GM18520 (cell line): Measurements from ENCODE around the gene GRIN2A.

Source experiments
- ATAC-seq: cut with Tn5 transposase; IDR thresholded peaks from one replicate; pipeline ENCODE4 v1.9.1; 2021; ENCODE audit not compliant: unreplicated experiment

Gene GRIN2A

DNA sequence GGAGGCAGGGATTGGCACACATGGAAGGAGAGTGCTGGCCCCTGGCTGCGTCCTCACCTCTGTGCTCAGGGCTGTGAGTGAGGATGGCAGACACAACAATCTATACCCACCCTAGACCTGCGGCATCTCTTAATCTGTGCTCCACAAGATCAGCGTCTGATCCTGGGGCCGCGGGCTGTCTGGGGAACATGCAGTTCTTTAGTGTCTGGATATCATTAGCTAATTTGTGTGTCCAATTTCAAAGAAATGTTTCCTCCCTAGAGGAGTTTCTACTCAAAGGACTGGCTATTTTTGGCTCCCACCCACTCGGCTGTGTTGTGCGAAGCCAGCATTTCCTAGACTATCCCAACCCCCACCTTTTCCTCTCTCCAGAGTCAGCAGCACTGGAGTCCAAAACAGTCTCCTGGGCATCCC, 93.8 kb downstream of the GRIN2A start:
- ATAC-seq: no peak

- ATAC-seq: no peak
Measured at GRCh38 chr16:10087151-10087550, 95.1 kb downstream of the GRIN2A start.

DNA sequence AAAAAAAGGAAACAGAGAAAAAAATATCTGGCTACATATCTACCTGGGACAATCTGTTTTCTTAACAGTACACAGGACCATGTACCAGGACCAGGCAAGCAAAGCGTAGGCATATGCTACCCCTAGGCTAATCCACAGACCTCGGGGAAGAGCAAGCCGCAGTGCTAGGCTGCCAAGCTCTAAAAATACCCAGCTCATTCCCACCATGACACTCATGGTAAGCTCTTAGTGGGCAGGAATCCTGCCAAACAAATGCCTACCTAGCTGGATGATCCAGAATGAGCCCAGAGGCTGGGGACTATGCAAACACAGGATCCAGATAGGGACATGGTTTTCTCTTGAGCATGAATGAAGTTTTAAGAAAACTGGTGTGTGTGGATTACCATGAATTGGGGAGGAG, 95.6 kb downstream of the GRIN2A start:
- ATAC-seq: no peak

- ATAC-seq: no peak
Measured at GRCh38 chr16:10085078-10085798, 97.0 kb downstream of the GRIN2A start.

- ATAC-seq: no peak
Measured at GRCh38 chr16:10083301-10083700, 98.9 kb downstream of the GRIN2A start.

- ATAC-seq: no peak
Measured at GRCh38 chr16:10081201-10081940, 100.9 kb downstream of the GRIN2A start.

GRCh38 chr16:10080051-10080772, 102.0 kb downstream of the GRIN2A start:
- no peak for ATAC-seq

DNA sequence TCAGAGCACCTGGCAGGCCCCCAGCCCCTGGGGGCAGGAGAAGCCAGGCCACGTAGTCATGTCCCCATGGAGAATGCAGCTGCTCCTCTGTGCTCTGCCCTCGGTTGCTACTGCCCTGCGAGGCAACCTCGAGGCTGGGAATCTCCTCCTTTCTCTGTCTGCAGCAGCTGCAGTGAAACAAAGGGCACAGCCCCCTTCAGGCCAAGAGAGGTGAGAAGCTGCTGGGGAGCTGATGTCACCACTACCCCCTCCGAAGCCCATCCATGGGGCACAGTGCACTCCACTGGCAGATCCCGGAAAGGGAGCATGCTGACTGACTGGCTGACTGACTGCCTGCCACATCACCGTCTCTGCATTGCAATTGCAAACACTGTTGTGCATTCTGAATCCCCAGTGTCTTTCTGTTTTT, 103.7 kb downstream of the GRIN2A start:
- no peak for ATAC-seq

DNA sequence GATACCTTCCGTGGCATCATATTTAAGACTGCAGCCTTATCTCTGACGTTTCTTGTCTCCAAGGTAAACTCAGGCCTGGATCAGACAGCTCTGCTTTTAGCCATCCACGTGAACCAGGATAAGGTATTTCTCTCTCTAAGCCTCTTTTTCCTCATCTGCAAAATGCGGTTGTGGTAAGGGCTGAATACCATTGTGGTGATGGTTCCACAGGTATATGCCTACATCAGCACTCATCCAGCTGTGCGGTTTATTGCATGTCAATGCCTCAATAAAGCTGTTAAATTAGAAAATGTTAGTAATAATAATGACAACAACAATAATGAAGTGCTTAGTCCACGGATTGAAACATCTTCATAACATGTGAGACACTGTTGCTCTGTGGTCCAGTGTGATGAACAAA, 104.4 kb downstream of the GRIN2A start:
- no peak for ATAC-seq

DNA sequence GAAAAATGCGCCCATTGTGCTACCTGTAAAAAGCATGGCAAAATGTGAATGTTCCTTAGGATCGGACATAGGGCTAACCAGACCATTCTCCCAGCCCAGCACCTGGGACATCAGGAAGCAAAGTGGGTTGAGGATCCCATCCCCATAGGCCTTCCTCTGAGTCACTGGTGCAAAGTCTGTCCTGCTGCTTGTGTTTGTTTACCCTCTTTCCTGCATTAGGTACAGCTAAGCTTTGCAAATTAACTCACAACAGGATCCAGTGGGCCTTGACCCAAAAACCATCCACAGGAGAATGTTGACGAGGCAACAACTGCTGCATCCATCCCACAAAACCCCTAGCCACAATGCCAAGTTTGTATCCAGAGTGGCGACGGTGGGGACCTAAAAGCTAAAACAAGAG, 106.2 kb downstream of the GRIN2A start:
- ATAC-seq: no peak

- ATAC-seq: no peak
Measured at GRCh38 chr16:10070591-10070990, 111.6 kb downstream of the GRIN2A start.

DNA sequence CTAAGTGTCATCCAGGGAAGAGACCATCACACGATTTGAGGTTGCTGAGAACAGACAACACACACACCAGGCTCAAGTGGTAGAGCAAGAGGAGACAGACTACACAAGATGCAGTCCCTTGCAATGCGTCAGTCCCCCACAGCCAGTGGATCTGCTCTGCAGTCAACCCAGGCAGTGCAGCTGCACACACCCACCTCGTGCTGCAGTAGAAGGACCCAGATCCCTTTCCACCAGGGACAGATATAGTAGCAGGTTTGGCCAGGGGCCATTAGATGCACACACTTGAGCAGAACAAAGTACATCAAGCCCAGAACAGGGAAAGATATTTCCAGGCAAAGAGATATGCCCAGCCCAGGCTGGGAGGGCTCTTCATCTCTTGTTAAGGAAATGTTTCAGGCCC, 112.9 kb downstream of the GRIN2A start:
- ATAC-seq: no peak

DNA sequence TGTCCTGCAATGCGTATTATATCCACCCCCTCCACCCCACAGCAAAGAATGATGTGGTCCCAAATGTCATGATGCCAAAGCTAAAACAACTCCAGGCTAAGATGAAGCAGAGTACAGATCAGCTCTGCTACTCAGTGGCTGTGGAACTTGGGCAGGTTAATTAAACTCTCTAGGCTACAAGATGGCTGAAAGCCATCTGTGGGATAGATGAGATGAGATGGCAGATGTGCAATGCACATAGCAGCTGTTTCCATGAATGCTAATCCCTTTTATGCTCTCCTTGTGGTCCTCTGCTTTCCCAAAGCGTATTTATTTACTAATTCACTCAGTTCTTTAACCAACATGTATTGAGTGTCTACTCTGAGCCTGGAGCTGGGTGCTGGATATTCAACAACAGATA, 114.4 kb downstream of the GRIN2A start:
- no peak for ATAC-seq

DNA sequence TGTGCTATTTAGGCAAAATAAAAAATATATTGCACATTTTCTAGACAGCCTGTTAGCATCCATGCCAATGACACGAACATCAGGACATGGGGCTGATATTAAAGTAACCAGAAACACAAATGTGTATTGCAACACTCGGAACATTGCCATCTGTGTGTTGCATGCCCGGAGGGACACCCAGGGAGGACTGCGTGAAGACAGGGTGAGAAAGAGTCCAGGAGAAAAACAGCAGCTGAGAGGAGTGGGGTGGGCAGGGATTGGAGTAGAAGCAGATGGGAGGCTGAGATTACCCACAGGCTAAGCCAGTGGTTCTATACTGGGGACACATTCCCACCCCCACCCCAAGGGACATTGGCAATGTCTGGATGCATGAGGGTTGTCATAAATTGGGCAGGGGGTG, 114.8 kb downstream of the GRIN2A start:
- no peak for ATAC-seq

GRCh38 chr16:10065019-10065418, 117.2 kb downstream of the GRIN2A start:
- ATAC-seq: no peak

- ATAC-seq: no peak
Measured at GRCh38 chr16:10048850-10049249, 133.4 kb downstream of the GRIN2A start.

- ATAC-seq: no peak
Measured at GRCh38 chr16:10045947-10046346, 136.3 kb downstream of the GRIN2A start.

DNA sequence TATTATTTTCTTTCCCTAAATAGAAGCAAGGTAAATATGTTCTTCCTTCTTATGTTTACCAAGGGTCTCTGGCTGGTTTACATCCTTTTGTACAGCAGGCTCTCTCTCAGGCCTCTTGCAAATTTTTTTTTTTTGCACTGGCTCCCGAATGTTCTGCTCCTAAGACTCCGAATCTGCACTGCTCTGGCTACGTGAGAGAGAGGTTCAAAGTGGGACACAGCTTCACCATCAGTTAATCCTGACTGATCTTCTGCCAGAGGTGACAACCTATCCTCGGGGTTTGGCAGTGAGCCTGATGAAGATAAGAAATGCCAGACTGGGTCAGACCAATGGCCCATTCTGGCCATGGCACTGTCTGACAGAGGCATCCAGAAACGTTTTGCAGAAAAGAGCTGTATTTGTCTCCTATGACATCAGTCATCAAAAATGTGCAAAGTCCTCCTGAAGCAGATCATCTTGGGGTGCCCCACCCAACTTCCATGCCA, 136.9 kb downstream of the GRIN2A start:
- no peak for ATAC-seq

GRCh38 chr16:10040136-10041080, 141.8 kb downstream of the GRIN2A start:
- ATAC-seq: no peak

GRCh38 chr16:10039220-10040096, 142.8 kb downstream of the GRIN2A start:
- ATAC-seq: no peak
